ENCODE data around the gene CTNND1.
"Not testable (repeated sequence)": the region's sequence is repeated elsewhere in the genome, so short reads cannot be mapped to it uniquely, and the experiment has no call there.

The CTNND1 gene, protein sequence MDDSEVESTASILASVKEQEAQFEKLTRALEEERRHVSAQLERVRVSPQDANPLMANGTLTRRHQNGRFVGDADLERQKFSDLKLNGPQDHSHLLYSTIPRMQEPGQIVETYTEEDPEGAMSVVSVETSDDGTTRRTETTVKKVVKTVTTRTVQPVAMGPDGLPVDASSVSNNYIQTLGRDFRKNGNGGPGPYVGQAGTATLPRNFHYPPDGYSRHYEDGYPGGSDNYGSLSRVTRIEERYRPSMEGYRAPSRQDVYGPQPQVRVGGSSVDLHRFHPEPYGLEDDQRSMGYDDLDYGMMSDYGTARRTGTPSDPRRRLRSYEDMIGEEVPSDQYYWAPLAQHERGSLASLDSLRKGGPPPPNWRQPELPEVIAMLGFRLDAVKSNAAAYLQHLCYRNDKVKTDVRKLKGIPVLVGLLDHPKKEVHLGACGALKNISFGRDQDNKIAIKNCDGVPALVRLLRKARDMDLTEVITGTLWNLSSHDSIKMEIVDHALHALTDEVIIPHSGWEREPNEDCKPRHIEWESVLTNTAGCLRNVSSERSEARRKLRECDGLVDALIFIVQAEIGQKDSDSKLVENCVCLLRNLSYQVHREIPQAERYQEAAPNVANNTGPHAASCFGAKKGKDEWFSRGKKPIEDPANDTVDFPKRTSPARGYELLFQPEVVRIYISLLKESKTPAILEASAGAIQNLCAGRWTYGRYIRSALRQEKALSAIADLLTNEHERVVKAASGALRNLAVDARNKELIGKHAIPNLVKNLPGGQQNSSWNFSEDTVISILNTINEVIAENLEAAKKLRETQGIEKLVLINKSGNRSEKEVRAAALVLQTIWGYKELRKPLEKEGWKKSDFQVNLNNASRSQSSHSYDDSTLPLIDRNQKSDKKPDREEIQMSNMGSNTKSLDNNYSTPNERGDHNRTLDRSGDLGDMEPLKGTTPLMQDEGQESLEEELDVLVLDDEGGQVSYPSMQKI

DNA sequence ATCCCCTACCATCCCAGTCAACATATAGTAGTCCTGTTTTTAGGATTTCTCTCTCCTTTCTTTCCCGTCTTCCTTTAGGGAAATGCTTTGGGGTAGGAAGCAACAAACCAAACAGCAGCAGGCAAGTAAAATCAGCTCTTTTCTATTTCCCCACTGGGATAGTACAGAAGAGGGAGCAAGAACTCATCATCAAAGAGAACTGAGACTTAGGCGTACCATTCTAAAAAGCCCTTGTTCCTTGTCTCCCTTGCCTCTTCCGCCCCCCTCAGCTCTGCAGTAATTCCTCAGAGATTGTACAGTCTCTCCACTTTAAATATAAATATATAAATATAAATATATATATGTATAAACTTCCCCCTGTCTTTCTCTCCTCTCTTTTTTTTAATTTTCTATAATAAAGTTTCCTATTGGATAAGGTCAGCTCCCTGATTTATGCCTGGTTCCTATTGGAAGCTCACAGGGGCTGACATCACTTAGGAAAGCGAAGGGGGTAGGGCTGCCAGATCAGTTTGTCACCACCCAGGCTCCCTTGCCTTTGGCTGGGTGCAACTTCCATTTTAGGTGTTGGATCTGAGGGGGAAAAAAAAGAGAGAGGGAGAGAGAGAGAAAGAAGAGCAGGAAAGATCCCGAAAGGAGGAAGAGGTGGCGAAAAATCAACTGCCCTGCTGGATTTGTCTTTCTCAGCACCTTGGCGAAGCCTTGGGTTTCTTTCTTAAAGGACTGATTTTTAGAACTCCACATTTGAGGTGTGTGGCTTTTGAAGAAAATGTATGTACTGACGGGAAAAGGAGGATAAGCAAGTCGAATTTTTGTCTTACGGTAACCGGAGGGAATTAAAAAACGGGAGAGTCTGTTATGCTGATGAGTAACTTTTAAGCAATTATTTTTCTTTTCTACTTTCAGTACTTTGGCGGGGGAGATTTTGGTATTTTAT is at the start of gene CTNND1:
Gene CTNND1 (plus strand): TSS at position 502 of the 934 bp plus-strand sequence. CDS start 29,677 bp downstream, outside the sequence.
- DNase-seq: peak; percentile 63

- peak; percentile 95 for DNase-seq
Measured at GRCh38 chr11:57712256-57713150, 49.1 kb upstream of the CTNND1 start, which contains the start of gene TMX2. Gene TMX2 (plus strand): TSS chr11:57712593. CDS start chr11:57712619, 26 bp downstream.

DNA sequence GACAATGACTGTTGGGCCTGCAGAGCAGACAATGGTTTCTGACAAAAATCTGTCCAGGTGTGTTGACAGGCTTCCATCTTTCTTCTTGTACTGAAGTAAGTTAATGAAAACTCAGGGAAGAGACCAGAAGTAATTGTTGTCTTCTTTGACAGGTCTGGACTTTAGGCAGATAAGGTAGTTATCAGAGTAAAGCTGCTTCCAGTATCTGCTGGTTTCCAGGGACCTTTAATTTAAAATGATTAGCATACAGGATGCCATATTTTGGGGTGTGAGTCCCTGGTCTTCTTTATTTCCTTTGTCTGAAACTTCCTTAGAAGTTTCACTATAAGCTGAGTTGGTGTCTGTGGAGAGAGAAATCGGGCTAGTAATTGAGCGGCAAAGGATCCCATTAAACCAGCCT is 47.8 kb upstream of the CTNND1 start:
- DNase-seq: no peak

DNA sequence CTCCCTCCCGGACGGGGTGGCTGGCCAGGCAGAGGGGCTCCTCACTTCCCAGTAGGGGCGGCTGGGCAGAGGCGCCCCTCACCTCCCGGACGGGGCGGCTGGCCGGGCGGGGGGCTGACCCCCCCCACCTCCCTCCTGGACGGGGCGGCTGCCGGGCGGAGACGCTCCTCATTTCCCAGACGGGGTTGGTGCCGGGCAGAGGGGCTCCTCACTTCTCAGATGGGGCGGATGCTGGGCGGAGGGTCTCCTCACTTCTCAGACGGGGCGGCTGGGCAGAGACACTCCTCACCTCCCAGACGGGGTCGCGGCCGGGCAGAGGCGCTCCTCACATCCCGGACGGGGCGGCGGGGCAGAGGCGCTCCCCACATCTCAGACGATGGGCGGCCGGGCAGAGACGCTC is 44.9 kb upstream of the CTNND1 start:
- not testable (repeated sequence) for DNase-seq

DNA sequence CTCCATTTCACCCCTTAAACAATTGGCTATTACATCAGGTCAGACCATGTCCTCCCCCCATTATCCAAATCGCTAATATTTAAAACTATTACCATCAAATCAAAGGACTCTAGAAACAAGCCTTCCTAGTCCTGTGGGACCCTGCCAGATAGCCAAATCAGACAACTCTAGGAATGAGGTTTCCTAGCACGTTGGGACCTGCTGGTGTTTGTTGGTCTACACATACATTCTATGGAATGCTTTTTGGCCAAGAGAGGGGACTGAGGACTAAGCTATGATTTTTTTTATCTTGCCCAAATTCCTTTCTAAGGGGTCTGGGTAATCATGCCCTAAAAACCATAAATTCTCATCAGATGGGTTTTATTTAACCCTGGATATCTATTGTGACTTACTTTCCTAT is 34.4 kb upstream of the CTNND1 start:
- DNase-seq: no peak

DNA sequence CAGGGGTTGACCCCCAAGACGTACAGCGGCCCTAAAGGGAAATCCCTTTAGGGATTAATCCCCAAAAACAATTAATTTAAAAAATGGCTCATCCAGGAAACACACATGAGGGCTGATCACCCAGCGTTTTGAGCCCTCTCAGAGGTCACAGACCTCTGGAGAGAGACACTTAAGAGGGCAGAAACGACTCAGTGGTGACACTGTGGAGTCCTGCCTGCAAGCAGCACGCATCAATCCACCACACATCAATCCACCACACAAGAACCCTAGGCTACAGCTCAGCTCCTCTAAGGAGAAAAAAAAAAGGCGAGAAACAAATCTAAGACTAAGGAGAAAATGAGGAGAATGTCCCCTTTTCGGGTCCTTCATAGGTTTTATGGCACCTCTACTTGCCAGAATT is 32.8 kb upstream of the CTNND1 start:
- no peak for DNase-seq

DNA sequence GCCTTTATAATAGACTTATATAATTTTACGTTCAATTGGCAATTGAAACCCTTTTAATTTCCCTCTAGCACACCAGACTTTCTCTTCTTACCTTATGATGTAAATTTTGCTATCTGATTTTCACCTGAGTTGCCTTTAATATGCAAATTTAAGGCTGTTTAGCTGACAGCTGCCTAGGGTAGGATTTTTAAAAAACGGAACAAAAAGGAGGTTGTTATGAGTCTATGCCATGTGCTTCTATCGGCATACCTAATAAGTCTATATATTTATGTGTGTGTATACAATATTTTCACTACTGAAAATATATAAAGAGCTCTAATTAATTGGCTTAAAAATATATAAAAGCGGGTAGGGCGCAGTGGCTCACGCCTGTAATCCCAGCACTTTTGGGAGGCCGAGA is 32.1 kb upstream of the CTNND1 start:
- no peak for DNase-seq

DNA sequence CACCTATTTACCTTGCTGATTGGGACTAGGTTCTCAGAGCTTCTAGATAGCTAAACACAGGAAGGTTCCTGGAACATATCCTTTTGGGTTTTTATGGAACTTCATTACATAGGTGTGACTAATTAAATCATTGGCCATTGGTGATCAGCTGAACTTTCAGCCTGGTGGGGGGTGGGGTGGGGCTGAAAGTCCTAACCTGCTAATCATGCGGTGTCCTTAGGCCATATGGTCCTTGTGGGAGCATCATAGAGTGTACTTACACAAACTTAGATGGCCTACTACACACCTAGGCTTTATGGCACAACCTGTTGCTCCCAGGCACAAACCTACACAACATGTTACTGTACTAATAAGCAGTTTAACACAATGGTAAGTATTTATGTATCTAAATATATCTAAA is 28.9 kb upstream of the CTNND1 start:
- DNase-seq: no peak

GRCh38 chr11:57735619-57736298 is 25.8 kb upstream of the CTNND1 start:
- no peak for DNase-seq

DNA sequence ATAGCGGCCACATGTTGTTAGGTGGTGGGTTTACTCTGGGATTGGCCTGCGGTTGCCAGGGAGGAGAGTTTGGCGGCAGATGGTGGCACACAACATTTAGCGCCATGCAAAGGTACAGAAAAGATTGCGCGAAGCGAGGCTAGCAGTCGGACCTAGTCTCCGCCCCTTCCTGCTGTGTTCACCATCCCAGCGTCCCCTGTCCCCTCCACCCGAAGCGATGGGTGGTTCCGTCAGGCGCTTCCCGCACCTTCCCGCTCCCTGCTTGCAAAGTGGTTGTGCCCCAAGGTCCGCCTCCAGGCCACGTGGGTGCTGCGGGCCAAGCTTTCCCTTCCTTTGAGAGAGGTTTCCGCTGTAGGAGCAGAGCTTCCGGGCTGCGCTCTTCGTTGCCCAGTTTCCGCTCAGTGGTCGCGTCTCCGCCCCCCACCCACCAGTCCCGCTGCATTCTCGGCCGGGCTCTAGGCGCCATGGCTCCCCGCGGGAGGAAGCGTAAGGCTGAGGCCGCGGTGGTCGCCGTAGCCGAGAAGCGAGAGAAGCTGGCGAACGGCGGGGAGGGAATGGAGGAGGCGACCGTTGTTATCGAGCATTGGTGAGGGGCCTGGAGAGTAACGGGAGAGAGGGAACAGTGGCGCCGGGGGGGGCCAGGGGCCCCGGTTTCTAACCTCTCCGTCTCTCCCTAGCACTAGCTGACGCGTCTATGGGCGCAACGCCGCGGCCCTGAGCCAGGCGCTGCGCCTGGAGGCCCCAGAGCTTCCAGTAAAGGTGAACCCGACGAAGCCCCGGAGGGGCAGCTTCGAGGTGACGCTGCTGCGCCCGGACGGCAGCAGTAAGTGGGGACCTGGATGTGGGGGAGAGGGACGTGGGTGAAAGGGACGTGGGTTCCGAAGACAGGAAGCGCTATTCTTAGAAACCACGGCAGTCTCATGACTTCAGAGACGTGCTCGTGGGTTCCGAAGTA is 20.2 kb upstream of the CTNND1 start, which contains the start of gene SELENOH:
Gene SELENOH (plus strand): TSS at position 360 of the 955 bp plus-strand sequence. CDS start 105 bp downstream, at position 465.
- peak; percentile 92 for DNase-seq

GRCh38 chr11:57742087-57742452 is 19.5 kb upstream of the CTNND1 start:
- DNase-seq: no peak

DNA sequence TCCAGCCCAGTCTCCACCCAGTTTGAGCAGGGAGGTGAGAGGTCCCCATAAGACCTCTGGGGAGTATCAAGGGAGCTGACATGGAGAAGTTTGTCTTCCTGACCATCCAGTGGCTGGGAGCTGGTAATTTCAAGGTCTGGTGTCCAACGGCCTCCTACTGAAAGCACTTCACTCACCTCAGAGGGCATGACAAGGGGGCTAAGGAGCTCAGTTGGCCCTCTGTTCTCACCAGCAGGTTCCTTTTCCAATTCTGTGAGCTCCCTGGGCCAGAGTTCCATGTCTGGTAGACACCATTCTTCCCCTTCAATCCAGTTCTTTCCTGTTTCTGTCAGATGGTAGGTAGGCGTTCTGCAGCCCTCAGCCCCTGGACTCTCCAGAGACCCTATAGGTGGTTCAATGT is 17.2 kb upstream of the CTNND1 start:
- no peak for DNase-seq

GRCh38 chr11:57745206-57745605 is 16.4 kb upstream of the CTNND1 start:
- DNase-seq: no peak

GRCh38 chr11:57746920-57747319 is 14.7 kb upstream of the CTNND1 start:
- no peak for DNase-seq

DNA sequence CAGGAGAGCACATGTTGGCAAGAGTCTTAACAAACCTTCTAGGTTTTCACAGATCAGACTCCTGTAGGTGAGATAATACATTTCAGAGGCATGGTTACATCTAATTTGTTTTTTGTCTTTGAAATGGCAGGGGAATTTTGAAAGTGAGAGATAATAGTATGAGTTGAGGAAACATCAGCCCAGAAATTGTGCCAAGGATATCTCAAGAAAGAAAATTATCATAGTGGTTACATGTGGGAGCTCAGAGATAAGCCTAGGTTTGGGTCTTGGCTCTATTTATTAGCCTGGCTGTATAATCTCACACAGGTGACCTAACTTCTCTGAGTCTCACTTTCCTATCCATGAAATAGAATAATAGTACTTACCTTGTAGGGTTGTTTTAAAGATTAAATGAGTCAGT is 10.4 kb upstream of the CTNND1 start:
- DNase-seq: no peak

DNA sequence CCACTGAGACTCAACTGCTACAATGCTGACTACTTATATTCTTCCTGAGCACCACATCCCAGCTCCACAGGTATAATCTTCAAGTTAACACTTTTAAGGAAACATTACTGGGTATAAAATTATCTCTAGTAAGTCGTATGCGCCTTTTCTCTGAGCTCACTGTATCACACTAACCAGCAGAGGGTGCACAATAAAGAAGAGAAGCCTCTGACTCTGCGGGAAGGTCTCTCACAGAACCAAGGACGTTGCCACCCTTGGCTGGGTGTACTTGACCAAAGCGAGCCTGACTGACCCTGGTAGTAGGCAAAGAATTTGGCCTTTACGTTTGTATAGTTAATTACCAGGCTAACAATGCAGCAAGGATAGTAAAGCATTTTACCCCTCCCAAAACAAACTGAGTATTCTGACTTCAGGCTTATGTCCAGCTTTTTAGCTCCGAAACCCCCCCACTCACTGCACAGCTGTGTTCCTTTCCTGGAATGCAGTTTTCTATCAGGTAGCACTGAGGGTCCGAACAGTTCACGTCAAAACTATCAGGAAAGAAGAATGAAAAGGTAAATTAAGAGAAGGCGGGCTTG is 9.8 kb upstream of the CTNND1 start, which contains the start of gene BTBD18:
Gene BTBD18 (minus strand): TSS at position 144 of the 578 bp plus-strand sequence. CDS start 631 bp downstream, outside the sequence.
- DNase-seq: no peak

- DNase-seq: no peak
Measured at GRCh38 chr11:57752954-57753353, 8.6 kb upstream of the CTNND1 start.

DNA sequence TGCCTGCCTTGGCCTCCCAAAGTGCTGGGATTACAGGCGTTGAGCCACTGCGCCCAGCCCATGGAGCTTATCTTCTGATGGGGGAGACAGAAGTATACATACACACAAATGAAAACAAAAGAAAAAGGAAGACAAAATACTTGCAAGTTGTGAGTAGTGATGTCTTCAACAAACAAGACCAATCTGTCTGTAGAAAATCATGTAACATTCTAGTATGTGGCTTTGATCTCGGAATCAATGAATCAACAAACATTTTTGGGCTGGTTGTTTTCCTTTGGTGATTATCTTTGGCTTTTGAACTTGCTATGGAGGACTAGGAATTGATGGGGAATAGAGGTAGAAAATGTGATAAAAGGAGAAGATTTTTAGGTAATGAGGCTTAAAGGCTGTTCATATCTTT is 3.4 kb upstream of the CTNND1 start:
- DNase-seq: no peak
